HG03520 (cell line): Measurements from ENCODE around the gene IFITM5.
"Not testable (repeated sequence)": the region's sequence is repeated elsewhere in the genome, so short reads cannot be mapped to it uniquely, and the experiment has no call there.

Experiments used
- ATAC-seq: cut with Tn5 transposase; IDR thresholded peaks from one replicate; pipeline ENCODE4 v1.9.1; 2021; ENCODE audit warnings: mild to moderate bottlenecking, moderate library complexity; ENCODE audit not compliant: unreplicated experiment

IFITM5 gene

DNA sequence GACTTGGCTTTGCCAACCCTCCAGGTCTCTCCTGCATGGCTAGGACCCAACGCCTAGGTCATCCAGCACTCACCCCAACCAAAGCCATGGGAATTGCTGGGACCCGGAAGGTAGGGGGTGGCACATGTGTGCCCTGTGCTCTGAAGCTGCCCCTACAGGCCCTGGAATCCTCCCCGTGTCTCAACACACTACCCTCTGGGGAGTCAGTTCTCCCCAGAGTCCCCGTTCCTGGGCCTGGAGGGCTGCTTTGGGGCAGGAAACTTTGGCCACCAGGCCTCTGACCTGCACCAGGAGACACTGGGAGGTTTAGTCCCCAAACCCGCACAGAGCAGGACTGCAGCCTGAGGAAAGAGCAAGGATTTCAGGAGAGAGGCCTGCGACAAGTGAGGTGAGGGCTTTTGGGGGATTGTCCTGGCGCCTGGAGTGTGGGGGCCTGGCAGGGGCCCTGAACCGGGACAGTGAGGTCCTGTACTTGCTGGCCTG lies 14.0 kb upstream of the IFITM5 start:
- no peak for ATAC-seq

DNA sequence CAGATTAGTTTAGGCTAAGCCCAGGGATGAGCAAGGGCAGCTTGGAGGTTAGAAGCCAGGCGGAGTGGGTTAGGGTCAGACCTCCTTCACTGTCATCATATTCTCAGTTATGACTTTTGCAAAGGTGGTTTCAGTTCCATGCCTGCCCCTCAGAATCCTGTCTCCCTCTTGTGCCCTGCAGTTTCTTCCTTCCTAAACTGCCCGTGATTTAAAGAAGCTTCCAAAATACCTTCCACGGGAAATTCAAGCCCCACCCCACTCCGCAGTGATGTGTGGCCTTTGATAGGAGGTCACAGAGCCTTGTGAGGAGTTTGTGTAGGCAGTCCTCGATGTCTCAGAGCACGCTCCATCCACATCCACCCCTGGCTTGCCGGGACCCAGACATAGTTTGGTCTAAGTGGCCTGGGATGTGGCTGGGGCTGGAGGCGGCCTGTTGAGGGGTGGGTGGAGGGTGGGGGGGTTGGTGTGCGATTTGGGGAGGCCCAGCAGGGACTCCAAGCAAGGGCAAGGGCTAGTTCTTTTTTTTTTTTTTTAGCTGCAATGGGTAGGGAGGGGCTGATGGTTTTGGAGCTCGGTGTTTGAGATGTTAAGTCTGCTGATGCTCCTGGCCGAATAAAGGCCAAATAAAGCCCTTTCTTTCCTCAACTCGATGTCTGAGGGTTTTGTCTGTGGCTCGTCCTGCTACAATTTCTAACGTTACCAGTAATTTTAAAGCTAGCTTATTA lies 12.9 kb upstream of the IFITM5 start:
- ATAC-seq, result no peak

DNA sequence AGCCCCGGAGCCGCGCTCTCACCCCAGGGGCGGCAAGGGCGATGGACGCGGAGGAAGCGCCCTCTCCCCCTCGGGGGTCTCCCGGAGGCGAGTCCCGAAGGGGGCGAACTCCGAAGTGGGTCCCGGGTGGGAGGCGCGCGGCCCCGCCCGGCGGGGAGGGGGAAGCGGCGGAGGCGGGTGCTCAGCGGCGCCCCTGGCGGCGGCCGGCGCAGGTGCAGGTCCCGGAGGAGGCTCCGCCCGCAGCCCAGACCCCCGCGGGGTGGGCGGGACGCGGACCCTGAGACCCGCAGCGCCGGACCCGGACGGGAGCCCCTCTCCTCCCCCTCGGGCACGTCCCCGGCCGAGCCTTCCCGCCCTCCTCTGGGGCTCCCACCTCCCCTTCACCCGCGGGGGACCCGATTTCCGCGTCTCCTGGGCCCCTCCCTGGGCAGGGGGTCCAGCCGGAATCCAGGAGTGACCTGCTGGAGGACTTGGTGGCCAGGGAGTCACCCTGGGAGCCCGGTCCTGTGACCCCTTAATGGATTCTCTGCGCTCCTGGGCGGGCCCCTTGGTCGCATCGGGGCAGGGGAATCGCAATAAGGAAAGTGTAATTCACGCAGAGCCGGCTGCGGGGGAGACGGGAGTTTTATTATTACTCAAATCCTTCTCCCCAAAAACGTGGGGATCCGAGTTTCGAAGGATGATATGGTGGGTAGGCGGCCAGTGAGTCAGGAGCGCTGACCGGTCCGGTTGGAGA lies 11.9 kb upstream of the IFITM5 start:
- not testable (repeated sequence) for ATAC-seq

DNA sequence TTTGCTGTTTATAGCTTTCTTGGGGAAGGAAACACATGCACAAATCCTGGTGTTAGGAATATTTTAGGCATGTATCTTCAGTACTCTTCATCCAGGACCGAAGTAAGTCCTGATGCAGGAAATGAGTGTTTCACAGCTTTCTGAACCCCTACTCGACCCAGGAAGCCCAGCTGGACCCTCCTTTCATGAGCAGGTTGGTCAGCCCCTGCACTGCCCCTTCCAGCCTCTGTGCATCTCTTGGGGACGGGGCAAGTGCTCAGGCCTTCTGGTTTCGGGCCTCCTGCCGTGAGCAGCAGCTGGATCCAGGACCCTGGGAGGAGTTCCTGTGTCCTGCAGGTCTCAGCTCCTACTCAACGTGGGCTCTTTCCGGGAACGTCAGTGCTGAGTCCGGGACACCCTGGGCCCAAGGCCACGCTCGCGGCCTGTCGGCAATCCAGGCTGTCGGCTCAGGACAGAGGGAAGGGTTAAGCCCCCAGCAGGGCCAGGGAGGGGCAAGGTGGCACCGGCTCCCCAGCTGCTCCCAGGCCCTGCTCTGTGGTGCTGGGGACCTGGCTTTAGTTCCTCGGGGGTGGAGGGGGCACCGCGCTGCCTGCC lies 10.8 kb upstream of the IFITM5 start:
- not testable (repeated sequence) for ATAC-seq

DNA sequence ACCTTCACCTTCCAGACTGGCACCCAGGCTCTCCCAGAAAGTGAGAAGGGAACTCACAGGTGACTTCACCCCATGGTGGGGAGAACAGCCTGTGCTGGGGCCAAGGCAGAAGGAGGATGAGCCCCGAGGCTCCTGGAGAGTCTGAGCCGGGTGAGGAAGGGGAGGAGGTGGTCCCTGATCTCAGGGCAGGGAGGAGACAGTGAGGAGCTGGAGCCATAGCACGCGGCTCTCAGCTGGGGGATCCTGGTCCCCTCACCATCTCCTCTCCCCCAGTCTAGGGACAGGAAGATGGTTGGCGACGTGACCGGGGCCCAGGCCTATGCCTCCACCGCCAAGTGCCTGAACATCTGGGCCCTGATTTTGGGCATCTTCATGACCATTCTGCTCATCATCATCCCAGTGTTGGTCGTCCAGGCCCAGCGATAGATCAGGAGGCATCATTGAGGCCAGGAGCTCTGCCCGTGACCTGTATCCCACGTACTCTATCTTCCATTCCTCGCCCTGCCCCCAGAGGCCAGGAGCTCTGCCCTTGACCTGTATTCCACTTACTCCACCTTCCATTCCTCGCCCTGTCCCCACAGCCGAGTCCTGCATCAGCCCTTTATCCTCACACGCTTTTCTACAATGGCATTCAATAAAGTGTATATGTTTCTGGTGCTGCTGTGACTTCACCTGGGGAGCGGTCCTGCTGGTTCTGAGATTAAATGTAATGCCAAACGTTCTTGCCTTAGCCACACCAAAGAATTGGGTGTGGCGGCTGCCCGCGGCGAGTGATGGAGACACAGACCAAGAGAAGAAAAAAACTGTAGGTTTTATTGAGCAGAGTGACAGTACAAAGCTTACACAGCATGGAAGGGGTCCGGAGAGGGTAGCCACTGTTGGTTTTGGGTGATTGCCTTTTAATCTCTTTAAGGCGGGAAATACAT lies 9.7 kb upstream of the IFITM5 start:
- ATAC-seq, result not testable (repeated sequence)

DNA sequence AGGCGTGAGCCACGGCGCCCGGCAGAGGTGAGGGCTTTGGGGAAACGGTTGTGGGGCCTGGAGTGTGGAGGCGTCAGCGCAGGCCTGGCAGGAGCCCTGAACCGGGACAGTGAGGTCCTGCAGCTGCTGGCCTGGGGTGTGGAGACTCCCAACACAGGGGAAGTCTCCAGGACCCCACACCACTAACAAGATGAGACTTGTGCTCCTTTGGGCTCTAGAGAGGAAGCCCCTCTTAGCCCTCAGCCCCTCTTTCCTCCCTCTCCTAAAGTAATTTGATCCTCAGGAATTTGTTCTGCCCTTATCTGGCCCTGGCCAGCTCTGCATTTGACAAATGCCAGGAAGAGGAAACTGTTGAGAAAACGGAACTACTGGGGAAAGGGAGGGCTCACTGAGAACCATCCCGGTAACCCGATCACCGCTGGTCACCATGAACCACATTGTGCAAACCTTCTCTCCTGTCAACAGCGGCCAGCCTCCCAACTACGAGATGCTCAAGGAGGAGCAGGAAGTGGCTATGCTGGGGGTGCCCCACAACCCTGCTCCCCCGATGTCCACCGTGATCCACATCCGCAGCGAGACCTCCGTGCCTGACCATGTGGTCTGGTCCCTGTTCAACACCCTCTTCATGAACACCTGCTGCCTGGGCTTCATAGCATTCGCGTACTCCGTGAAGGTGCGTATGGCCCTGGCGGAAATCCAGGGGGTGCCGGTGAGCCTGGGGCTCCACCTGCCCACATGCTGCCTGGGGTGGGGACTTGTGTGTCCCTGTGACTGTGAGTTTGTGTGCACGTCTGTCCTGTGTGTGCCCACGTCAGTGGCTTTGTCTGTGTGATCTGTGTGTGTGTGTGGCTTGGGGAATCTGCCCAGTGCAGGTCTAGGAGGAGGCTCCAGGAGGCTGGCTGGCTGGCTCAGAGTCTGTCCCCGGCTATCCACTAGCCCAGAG lies 8.7 kb upstream of the IFITM5 start, which contains the start of gene IFITM2:
Gene IFITM2 (plus strand): TSS at position 51 of the 943 bp plus-strand sequence. CDS start 377 bp downstream, at position 428.
- ATAC-seq, result not testable (repeated sequence)

DNA sequence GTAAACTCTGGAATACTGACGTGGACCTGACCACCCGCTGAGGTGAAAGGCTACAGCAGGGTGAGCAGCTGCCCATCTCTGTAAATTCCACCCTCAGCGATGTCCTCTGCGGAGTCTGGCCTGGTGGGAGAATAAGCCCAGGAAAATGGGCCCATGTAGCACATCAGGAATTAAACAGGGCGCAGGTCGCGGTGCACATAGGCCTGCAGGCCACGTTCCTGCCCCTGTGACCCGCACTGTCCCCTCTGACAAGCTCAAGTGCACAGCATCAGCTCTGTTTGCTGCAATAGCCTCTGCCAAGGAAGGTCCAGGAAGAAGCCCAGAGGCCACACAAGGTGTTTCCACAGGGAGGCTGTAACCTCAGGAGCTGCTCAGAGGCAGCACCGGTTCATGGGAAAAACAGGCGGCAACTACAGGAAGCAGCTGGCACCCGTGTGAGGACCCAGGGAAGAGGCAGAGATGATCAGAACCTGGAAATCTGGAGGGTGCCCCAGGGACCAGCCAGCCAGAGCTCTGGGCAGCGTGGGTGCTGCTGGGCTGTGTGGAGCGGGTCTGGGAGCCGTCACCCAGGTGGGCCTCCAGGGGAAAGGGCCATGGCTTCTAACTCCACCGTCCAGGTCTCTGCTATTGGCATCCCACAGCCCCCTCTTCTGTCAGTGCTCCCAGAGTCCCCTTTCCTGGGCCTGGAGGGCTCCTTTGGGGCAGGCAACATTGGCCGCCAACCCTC lies 7.5 kb upstream of the IFITM5 start:
- no peak for ATAC-seq

DNA sequence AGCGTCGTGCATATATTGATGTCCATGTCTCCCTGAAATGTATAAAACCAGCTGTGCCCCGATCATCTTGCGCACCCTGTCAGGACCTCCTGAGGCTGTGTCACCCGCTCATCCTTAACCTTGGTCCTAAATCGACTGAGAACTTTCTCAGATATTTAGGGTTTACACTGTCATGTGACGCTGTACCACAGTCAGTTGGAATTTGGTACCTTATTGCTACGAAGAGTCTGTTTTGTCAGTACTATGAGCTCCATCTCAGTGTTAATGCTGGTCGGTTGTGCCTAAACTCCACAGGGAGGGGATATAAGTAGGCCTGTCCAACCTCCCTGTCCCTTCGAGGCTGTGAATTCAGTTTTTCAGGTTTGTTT lies 6.5 kb upstream of the IFITM5 start:
- no peak for ATAC-seq

DNA sequence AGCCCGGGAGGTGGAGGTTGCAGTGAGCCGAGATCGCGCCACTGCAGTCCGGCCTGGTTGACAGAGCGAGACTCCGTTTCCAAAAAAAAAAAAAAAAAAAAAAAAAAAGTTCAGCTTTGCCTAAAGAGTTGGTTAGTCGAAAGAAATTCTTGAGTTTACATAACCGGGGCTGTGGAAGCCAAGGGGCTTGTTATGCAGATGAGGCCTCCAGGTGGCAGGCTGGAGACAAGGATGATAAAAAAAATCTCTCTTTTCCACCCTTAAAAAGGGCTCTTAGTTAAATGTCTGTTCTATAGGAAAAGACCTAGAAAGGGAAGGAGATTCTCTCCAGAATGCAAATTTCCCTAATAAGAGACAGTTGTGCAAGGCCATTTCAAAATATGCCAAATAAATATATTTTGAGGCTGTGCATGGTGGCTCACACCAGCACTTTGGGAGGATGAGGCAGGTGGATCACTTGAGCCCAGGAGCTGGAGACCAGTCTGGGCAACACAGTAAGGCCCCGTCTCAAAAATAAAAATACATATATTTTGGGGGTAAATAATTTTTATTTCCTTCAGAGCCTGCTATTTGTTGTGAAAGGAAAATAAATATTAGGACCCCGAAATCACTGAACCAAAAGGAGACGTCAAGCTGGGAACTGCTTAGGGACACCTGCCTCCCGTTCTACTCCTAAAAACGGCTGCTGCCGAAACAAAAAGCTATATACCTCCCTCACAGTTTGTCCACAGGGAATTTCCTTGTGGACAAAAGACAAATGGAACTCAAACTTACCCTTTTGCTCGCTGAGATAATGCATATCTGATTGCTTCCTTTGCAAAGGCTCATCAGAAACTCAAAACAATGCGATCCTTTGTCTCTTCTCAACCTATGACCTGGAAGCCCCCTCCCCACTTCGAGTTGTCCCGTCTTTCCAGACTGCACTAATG lies 5.9 kb upstream of the IFITM5 start:
- ATAC-seq, result no peak

DNA sequence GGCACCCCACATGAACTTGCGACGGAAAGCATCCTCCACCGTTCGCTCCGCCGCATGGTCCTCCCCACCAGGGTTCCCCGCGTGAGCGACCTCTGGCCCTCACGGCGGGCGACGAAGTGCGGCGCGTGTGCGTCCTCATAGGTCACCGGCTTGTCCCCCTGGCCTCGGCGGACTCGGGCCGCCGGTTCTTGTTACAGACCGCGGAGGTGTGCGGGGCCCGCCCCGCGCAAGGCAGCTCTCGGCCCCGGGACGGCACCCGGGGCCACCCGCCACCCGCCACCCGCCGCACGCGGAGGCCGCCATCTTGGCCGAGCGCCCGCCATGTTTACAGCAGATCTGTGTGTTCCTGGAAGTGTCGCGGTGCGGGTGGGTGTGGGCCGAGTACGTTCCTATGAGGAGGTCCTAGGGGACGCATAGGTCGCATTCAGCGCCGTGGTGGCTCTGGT lies 4.8 kb upstream of the IFITM5 start:
- no peak for ATAC-seq

DNA sequence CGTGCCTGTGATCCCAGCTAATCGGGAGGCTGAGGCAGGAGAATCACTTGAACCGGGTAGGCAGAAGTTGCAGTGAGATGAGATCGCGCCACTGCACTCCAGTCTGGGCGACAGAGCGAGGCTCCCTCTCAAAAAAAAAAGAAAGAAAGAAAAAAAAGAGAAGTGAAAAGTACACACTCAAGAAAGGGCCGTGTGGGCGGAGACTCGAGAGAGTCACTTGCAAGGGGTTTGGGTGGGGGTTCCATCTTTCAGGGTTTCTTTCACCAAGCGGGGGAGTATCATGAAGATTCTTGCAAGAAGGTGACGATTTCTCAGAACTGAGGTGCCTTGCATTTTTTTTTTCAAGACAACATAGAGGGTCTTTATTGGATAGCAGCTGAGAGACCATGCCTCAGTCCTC lies 4.0 kb upstream of the IFITM5 start:
- no peak for ATAC-seq

DNA sequence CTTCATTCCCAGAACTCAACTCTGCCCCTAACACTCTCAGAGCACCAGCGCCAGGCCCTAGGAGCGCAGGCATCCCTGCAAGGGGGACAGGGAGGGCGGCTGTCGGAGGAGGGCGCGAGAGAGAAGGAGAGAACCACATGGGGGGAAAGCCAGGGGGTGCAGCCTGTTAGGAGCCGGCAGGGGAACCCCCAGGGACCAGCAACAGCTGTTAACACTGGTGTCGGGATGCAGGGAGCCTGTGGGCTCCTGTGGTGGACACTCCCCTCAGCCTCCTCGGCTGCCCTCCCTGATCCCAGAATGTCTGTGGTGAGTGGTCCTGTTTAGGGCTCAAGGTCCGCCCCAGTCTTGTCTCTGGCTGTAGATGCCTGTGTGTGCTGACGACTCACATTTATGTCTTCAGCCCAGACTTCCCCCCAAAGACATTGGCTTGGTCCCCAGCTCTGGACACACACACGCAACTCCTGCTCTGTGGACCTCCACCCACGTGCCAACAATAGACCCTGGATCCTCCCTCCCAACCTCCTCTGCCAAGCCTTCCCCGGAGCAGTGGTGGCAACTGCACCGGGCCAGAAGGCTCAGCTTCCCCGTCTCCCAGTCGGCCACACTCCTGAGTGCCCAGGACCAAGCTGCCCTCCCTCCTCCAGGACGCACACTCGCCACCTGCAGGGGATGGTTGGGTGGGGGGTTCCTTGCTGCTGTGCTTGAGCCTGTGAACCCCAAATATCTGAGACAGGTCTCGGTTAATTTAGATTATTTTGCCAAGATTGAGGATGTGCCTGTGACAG lies 817 bp upstream of the IFITM5 start:
- ATAC-seq, result no peak

DNA sequence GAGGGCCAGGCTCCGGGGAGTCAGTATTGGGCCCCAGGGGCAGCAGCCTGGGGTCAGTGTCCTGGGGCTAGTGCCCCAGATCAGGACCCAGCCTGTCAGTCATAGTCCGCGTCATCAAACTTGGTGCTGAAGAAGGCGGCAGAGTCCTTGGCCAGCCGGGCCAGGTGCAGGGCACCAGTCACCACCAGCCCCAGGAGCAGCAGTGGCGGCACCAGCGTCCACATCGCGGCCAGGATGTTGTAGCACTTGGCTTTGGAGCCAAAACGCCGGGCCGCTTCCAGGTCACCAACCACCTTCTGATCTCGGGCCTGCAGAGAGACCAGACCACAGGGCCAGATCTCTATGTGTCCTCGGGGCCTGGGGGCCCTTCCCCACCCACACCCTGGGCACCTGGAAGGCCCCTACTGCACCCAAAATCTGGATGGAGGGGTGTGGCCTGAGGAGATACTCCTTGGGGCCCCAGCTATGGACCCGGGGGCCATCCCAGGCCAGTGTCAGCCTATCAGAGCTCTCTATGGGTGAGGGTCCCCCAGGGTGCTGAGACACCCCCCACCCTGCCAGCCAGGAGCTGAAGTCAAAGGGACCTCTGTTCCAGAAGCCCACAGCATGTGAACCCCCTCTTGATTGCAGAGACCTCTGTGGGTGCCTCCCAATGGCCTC lies 790 bp downstream of the IFITM5 start:
- ATAC-seq, result no peak

DNA sequence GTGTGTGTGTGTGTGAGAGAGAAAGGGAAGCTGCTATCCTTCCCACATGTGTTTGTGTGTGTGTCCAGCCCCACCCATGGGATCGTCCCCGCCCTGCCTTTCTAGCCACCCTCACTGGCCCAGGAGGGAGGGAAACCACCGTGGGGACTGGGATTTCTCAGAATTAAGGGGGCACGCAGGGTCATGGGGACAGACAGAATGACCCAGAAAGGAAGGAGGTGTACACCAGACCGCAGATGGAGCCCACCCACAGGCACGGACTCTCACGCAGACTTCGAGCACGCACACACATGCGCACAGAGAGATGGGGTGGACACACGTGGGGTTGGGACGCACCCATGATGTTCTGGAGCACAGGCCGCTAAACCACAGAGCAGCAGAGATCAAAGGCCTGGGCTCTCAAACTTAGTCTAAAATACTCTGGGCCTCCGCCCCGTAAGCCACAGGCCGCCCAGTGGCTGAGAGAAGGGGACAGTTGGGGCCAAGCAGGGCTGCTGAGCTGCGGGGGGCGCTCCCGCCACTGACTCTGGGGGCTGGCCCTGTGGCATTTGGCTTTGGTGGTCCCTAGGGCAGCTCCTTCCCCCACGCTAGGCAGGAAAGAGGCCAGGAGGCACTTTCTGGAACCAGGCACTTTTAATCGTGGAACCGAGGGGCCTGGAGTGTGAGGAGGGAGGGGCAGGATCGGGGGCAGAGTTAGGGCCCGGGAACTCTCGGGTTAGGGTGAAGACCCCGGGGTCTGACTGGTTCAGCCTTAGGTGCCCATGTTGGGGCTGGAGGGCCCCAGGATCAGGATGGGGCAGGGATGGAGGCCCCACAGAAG lies 1.5 kb downstream of the IFITM5 start:
- ATAC-seq, result no peak

DNA sequence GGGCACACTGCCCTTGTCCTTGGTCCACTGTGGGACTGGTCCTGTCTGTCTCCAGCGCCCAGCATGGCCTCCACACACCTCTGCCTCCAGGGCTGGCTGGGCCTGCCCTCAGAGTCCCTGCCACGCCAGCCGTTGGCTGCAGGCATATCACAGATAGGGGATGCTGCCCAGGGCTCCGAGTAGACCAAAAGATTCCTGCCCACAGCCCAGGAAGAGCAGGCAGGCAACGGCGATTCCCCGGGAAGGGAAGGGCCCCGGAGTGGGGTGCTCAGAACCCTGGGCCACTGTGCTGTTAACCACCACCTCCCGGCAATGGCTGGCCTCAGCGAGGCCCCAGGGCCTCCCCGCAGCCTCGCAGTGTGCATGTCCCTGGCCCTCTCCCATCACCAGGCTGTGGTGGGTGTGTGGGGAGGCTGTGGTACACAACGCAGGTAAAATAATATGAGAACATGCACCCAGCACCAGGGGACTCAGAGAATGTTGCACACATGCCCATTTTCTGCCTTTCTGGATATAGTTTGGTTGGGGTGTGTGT lies 2.2 kb downstream of the IFITM5 start:
- ATAC-seq, result no peak
